Panc1 (cell line): ENCODE measurements around the gene SPRTN. TPM values are rescaled to one million over a fixed set of nuclear protein-coding genes. Genes with fewer than 3 reads are reported as not detected.

Source experiments
- ATAC-seq: fragments of 200-7000 bp; cut with Tn5 transposase; 2 replicates; pipeline ENCODE4 v1.9.1; 2020; ENCODE audit warnings: mild to moderate bottlenecking, moderate library complexity
- BruUV-seq: library from RNA; stranded (reverse); fragments of 400-500 nt; replicated peaks from 2 replicates; lab custom pipeline; 2021; lab: Mats Ljungman, UMichigan
- CTCF ChIA-PET: fragments of 300-600 bp; sonication (Branson Sonifier 250); formaldehyde crosslinking; loops from one replicate; lab custom pipeline; 2022; ENCODE audit warnings: antibody characterized with exemption; lab: Charles Lee
- POLR2A ChIA-PET: fragments of 300-600 bp; sonication (Branson Sonifier 250); formaldehyde crosslinking; loops from one replicate; lab custom pipeline; 2022; ENCODE audit warnings: antibody characterized with exemption; lab: Charles Lee
- DNase-seq: peaks from one replicate; pipeline ENCODE4 v3.0.0-alpha.2; 2010; ENCODE audit warnings: low read depth, low spot score
- H3K27ac ChIP-seq: 2 replicates; pipeline ENCODE4 v1.5.1; 2011; ENCODE audit warnings: mild to moderate bottlenecking, low read length, inconsistent platforms
- H3K27me3 ChIP-seq: fragments of 200-500 bp; sonication (Bioruptor generic); 2 replicates; pipeline ENCODE4 v1.6.0; 2014; ENCODE audit warnings: low read length, inconsistent platforms; ENCODE audit not compliant: control insufficient read depth, insufficient read depth
- H3K36me3 ChIP-seq: fragments of 200-500 bp; sonication (Bioruptor generic); 2 replicates; pipeline ENCODE4 v1.5.1; 2014; ENCODE audit warnings: inconsistent platforms, mild to moderate bottlenecking, low read length, moderate library complexity; ENCODE audit not compliant: control insufficient read depth, insufficient read depth
- H3K4me1 ChIP-seq: 2 replicates; pipeline ENCODE4 v1.5.1; 2011; ENCODE audit warnings: inconsistent platforms, mild to moderate bottlenecking, low read length, moderate library complexity; ENCODE audit not compliant: control insufficient read depth, insufficient read depth
- H3K4me3 ChIP-seq, 2 experiments: 2 replicates each; pipeline ENCODE4 v1.5.1; 2011 to 2012; ENCODE audit warnings: low read depth in 2 of 2, low read length in 2 of 2, mild to moderate bottlenecking in 2 of 2, inconsistent platforms in 1 of 2, moderate library complexity in 1 of 2
- H3K9me3 ChIP-seq: fragments of 200-500 bp; sonication (Bioruptor generic); 2 replicates; pipeline ENCODE4 v1.5.1; 2014; ENCODE audit warnings: low read depth, mild to moderate bottlenecking, inconsistent platforms, low read length, moderate library complexity; ENCODE audit not compliant: control insufficient read depth, insufficient read depth
- POLR2AphosphoS5 ChIP-seq: IDR thresholded peaks from 2 replicates; pipeline ENCODE4 v1.6.1; 2012; ENCODE audit warnings: mild to moderate bottlenecking, low read depth, low read length, moderate library complexity
- SIN3A ChIP-seq: IDR thresholded peaks from 2 replicates; pipeline ENCODE4 v1.6.1; 2012; ENCODE audit warnings: low read depth, mild to moderate bottlenecking, low read length, moderate library complexity, borderline replicate concordance; ENCODE audit not compliant: insufficient read depth
- TCF7L2 ChIP-seq: IDR thresholded peaks from 2 replicates; pipeline ENCODE4 v1.6.1; 2011; ENCODE audit warnings: mild to moderate bottlenecking, low read depth, low read length, inconsistent platforms
- in situ Hi-C: cut with HindIII; loops from 2 replicates; pipeline ENCODE4 v1.10.0; 2016; ENCODE audit warnings: low sequenced_read_pairs, low pct_unique_long_range_greater_than_20kb
- intact Hi-C: fragments of 100-400 bp; cut with micrococcal nuclease; formaldehyde crosslinking; loops from one replicate; pipeline ENCODE4 v1.10.0; 2022; ENCODE audit not compliant: unreplicated experiment
- total RNA-seq: library from RNA; stranded (reverse); gene quantifications from one replicate; pipeline ENCODE4 v1.2.1, GENCODE V29; 2021; ENCODE audit not compliant: unreplicated experiment
- TF ChIP-seq, protein P1 (sequence below): fragments of 450-650 bp; IDR thresholded peaks from 2 replicates; pipeline ENCODE4 v1.5.1; 2017; ENCODE audit warnings: mild to moderate bottlenecking
- TF ChIP-seq, protein P2 (sequence below), 2 experiments: IDR thresholded peaks; 2 replicates each; pipeline ENCODE4 v1.6.1; 2011 to 2012; ENCODE audit warnings: low read depth in 2 of 2, control low read depth in 1 of 2, low read length in 1 of 2, mild to moderate bottlenecking in 1 of 2, moderate library complexity in 1 of 2; ENCODE audit not compliant: insufficient read depth in 1 of 2

Gene SPRTN
- total RNA-seq, 1 experiment from 2014 or later, result 20.0 TPM

DNA sequence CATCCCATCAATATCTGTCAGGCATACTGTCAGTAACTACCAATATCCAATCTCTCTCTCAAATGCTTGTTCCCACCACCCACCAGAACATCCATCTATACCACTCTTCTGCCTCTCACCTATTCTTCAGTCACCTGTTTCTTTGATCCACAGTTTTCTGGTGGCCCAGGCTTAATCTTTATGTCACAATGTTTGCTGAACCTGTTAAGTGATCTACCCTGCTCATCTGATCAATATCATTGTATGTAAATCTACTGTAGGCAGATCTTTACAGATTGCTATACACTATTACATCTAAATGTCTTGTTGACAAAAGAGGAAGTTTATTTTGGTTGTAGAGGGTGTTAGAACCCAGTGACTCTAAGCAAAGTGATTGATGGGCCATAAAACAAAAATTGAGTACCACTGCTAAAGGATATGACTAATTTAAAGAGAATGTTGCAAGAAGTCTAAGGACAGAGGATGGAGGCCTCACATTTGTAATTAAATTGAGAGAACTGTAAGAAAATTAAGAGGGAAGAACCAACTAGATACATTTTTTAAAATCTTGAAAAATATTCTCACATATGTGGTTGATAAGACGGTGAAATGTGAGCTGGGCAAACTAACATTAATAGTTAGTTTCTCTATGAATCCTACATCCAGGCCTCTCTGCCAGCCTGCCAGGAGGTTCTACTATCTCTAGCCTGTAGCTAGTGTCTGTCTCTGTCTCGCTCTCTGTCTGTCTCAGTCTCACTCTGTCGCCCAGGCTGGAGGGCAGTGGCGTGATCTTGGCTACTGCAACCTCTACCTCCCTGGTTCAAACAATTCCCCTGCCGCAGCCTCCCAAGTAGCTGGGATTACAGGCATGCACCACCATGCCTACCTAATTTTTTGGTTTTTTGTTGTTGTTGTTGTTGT, 49.9 kb downstream of the SPRTN start:
- in situ Hi-C loops (no loop called here), intact Hi-C loops (no loop called here)
- no peaks in the 10 kb centered on the region for H3K27me3 ChIP-seq
- ChIA-PET CTCF (no interaction called here), POLR2A (no interaction called here)
- H3K4me3 ChIP-seq, result no peak overlapping the region
- BruUV-seq, result no TSS peak
- DNase-seq, result no peak
- no peaks in the 10 kb centered on the region for H3K36me3 ChIP-seq
- H3K27ac ChIP-seq, result no peak overlapping the region; the same call in 1 of the 2 replicates
- peaks cover 10% of the 10 kb centered on the region for H3K4me1 ChIP-seq
- H3K9me3 ChIP-seq, result no peaks in the 10 kb centered on the region
- TF ChIP-seq, protein P1, sequence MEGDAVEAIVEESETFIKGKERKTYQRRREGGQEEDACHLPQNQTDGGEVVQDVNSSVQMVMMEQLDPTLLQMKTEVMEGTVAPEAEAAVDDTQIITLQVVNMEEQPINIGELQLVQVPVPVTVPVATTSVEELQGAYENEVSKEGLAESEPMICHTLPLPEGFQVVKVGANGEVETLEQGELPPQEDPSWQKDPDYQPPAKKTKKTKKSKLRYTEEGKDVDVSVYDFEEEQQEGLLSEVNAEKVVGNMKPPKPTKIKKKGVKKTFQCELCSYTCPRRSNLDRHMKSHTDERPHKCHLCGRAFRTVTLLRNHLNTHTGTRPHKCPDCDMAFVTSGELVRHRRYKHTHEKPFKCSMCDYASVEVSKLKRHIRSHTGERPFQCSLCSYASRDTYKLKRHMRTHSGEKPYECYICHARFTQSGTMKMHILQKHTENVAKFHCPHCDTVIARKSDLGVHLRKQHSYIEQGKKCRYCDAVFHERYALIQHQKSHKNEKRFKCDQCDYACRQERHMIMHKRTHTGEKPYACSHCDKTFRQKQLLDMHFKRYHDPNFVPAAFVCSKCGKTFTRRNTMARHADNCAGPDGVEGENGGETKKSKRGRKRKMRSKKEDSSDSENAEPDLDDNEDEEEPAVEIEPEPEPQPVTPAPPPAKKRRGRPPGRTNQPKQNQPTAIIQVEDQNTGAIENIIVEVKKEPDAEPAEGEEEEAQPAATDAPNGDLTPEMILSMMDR, result no peak
- peak; percentile 57; the same call in 1 of the 2 replicates for ATAC-seq

DNA sequence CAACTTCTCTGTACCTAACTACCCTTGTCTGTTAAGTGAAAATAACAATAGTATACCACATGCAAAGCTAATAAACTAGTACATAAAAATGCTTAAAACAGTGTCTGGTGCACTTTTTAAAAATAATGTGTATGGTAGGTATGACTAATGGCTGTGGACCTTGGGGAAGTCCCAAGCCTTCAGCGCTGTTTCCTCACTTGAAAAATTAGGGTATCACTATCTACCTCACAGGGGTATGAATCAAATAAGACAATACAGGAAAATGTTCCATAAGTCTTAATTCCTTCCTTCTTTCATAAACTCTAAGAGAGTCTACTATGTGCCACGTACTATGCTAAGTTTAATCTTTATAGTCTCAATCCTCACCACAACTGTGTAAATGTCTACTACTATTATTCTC, 52.0 kb downstream of the SPRTN start:
- TF ChIP-seq TCF7L2 (no peak), POLR2AphosphoS5 (no peak), SIN3A (no peak)
- TF ChIP-seq, protein P2, sequence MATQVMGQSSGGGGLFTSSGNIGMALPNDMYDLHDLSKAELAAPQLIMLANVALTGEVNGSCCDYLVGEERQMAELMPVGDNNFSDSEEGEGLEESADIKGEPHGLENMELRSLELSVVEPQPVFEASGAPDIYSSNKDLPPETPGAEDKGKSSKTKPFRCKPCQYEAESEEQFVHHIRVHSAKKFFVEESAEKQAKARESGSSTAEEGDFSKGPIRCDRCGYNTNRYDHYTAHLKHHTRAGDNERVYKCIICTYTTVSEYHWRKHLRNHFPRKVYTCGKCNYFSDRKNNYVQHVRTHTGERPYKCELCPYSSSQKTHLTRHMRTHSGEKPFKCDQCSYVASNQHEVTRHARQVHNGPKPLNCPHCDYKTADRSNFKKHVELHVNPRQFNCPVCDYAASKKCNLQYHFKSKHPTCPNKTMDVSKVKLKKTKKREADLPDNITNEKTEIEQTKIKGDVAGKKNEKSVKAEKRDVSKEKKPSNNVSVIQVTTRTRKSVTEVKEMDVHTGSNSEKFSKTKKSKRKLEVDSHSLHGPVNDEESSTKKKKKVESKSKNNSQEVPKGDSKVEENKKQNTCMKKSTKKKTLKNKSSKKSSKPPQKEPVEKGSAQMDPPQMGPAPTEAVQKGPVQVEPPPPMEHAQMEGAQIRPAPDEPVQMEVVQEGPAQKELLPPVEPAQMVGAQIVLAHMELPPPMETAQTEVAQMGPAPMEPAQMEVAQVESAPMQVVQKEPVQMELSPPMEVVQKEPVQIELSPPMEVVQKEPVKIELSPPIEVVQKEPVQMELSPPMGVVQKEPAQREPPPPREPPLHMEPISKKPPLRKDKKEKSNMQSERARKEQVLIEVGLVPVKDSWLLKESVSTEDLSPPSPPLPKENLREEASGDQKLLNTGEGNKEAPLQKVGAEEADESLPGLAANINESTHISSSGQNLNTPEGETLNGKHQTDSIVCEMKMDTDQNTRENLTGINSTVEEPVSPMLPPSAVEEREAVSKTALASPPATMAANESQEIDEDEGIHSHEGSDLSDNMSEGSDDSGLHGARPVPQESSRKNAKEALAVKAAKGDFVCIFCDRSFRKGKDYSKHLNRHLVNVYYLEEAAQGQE (IDR thresholded peaks at IDR 0.05; ENCODE audit: insufficient read depth in 1 of 2, low read depth in 2 of 2, low read length in 1 of 2), result no peak
- TF ChIP-seq, protein P1, result no peak
- Histone ChIP-seq H3K36me3 (no peaks in the 10 kb centered on the region), H3K9me3 (no peaks in the 10 kb centered on the region), H3K27ac (no peak overlapping the region), H3K4me1 (peaks cover 19% of the 10 kb centered on the region), H3K27me3 (no peaks in the 10 kb centered on the region), H3K4me3 (no peak overlapping the region)
- ATAC-seq (no peak), DNase-seq (no peak)
- POLR2A ChIA-PET, result no interaction called here
- CTCF ChIA-PET, result no interaction called here
- in situ Hi-C loops, result no loop called here
- BruUV-seq, result no TSS peak
- intact Hi-C loops, result no loop called here
